ENCODE data around the gene ALMS1. TPM values are rescaled to one million over a fixed set of nuclear protein-coding genes. Genes with fewer than 3 reads are reported as not detected.
"Not testable (repeated sequence)": the region's sequence is repeated elsewhere in the genome, so short reads cannot be mapped to it uniquely, and the experiment has no call there.

ALMS1 gene
- total RNA-seq, 4 donors from 2014 or later, result 26.4 to 54.3 (median 36.5) TPM

GRCh38 chr2:73641767-73642062 is 256.1 kb downstream of the ALMS1 start:
- H3K4me3 ChIP-seq, result no peak overlapping the region
- no peaks in the 10 kb centered on the region for H3K36me3 ChIP-seq
- ATAC-seq, result no peak
- no peaks in the 10 kb centered on the region for H3K9me3 ChIP-seq
- no peaks in the 10 kb centered on the region for H3K4me1 ChIP-seq
- WGBS, 2 donors (ENCODE audit: low coverage in 1 of 2), result 100% methylated on average over 2 of the region's 3 CpGs; no CpG with 5 or more reads in 1 of the 2 donors
- TF ChIP-seq POLR2AphosphoS5 (IDR thresholded peaks at IDR 0.05) (no peak), POLR2A (IDR thresholded peaks at IDR 0.05) (no peak), EP300 (IDR thresholded peaks at IDR 0.05) (no peak)
- TF ChIP-seq, protein P1, sequence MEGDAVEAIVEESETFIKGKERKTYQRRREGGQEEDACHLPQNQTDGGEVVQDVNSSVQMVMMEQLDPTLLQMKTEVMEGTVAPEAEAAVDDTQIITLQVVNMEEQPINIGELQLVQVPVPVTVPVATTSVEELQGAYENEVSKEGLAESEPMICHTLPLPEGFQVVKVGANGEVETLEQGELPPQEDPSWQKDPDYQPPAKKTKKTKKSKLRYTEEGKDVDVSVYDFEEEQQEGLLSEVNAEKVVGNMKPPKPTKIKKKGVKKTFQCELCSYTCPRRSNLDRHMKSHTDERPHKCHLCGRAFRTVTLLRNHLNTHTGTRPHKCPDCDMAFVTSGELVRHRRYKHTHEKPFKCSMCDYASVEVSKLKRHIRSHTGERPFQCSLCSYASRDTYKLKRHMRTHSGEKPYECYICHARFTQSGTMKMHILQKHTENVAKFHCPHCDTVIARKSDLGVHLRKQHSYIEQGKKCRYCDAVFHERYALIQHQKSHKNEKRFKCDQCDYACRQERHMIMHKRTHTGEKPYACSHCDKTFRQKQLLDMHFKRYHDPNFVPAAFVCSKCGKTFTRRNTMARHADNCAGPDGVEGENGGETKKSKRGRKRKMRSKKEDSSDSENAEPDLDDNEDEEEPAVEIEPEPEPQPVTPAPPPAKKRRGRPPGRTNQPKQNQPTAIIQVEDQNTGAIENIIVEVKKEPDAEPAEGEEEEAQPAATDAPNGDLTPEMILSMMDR (IDR thresholded peaks at IDR 0.05), result no peak
- no peaks in the 10 kb centered on the region for H3K27me3 ChIP-seq
- H3K27ac ChIP-seq, result no peak overlapping the region

- H3K9me3 ChIP-seq, result no peaks in the 10 kb centered on the region
- 54% methylated on average over 6 of the region's 13 CpGs; no CpG with 5 or more reads in 1 of the 2 donors for WGBS, 2 donors (ENCODE audit: low coverage in 1 of 2)
- no peak for ATAC-seq
- no peaks in the 10 kb centered on the region for H3K4me1 ChIP-seq
- H3K27me3 ChIP-seq, result no peaks in the 10 kb centered on the region
- no peaks in the 10 kb centered on the region for H3K36me3 ChIP-seq
- no peak for TF ChIP-seq POLR2A (IDR thresholded peaks at IDR 0.05)
- TF ChIP-seq, protein P1 (IDR thresholded peaks at IDR 0.05), result no peak
- TF ChIP-seq EP300 (IDR thresholded peaks at IDR 0.05), result no peak
- no peak for TF ChIP-seq POLR2AphosphoS5 (IDR thresholded peaks at IDR 0.05)
- no peak within 1 kb of the TSS for H3K4me3 ChIP-seq
- H3K27ac ChIP-seq, result no peak within 1 kb of the TSS
These were observed 256.8 kb downstream of the ALMS1 start, which contains the start of gene NAT8 for GRCh38 chr2:73642338-73643018. Gene NAT8 (minus strand): TSS chr2:73642422. CDS start chr2:73641628, 794 bp downstream.

DNA sequence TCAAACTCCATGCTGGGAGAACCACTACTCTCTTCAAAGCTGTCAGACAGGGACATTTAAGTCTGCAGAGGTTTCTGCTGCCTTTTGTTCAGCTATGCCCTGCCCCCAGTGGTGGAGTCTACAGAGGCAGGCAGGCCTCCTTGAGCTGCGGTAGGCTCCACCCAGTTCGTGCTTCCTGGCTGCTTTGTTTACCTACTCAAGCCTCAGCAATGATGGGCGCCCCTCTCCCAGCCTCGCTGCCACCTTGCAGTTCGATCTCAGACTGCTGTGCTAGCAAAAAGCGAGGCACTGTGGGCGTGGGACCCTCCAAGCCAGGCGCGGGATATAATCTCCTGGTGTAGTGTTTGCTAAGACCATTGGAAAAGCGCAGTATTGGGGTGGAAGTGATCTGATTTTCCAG is 262.1 kb downstream of the ALMS1 start:
- not testable (repeated sequence) for H3K4me1 ChIP-seq, ATAC-seq, H3K27me3 ChIP-seq, H3K36me3 ChIP-seq, H3K9me3 ChIP-seq, H3K4me3 ChIP-seq, H3K27ac ChIP-seq
- WGBS, 2 donors (ENCODE audit: low coverage in 1 of 2), result 87% methylated on average over 10 of the region's 10 CpGs; no CpG with 5 or more reads in 1 of the 2 donors

DNA sequence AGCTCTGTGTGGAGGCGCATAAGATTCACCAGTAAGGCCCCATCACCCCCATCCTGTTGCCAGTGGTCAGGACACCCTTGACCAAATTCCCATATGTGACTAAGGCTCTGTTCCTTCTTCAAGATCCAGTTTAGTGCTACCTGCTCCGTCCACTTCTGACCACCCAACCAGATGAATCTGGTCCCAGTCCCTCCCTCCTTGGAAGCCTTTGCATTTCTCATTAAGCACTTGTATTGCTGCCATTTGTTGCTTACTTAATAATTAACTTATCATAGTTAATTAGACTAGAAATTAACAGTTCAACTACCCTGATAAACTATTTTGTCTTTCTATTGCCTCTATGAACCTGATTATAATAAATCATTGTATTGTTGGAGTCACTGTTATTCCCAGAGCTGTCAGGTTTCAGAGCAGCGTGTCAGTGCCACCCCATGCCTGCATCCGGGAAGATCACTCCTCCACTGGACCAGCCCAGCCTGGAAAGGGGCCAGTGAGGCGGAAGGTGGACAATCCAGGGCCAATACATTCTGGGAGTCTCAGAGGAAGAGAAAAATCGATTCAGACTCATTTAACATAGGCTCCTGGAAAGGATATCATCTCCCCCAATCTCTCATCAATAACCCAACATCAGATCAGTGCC is 266.1 kb downstream of the ALMS1 start:
- ATAC-seq, result no peak
- Histone ChIP-seq H3K36me3 (no peaks in the 10 kb centered on the region), H3K27me3 (no peaks in the 10 kb centered on the region), H3K27ac (no peak overlapping the region), H3K4me3 (no peak overlapping the region), H3K4me1 (no peaks in the 10 kb centered on the region), H3K9me3 (peaks cover 0 to 7% (median 0%) of the 10 kb centered on the region in 3 donors)
- no peak for TF ChIP-seq POLR2A (IDR thresholded peaks at IDR 0.05)
- TF ChIP-seq, protein P1 (IDR thresholded peaks at IDR 0.05), result no peak
- WGBS, 2 donors (ENCODE audit: low coverage in 1 of 2), result 82 to 100% methylated on average over 2 to 3 of the region's 6 CpGs

DNA sequence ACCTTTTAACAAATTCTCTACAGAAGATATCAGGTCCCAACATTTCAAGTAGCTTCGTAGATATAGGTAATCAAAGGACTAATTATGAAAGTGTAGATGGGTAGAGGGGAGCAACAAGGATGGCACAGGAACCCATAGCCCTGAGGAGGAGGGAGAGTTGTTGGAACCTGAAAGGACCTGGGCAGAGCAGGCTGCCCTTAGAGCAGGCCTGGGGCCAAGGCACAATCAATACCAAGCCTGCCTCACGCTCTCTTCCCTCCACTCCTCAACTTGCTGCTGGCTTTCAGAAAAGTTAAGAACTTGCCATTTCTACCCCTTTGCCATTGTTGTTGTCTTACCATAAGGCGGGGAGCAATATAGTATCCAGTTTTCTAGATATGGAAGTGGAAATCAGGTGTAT is 266.7 kb downstream of the ALMS1 start:
- 88 to 90% methylated on average over 3 of the region's 3 CpGs for WGBS, 2 donors (ENCODE audit: low coverage in 1 of 2)
- peaks cover 0 to 7% (median 0%) of the 10 kb centered on the region in 3 donors for H3K9me3 ChIP-seq
- no peak for TF ChIP-seq POLR2AphosphoS5 (IDR thresholded peaks at IDR 0.05)
- TF ChIP-seq, protein P1 (IDR thresholded peaks at IDR 0.05), result no peak
- no peak for TF ChIP-seq POLR2A (IDR thresholded peaks at IDR 0.05)
- no peak for TF ChIP-seq EP300 (IDR thresholded peaks at IDR 0.05)

More for the DNA sequence above, 266.7 kb downstream of the ALMS1 start:
- Histone ChIP-seq H3K36me3 (no peaks in the 10 kb centered on the region), H3K27ac (no peak overlapping the region), H3K27me3 (no peaks in the 10 kb centered on the region), H3K4me1 (no peaks in the 10 kb centered on the region), H3K4me3 (no peak overlapping the region)
- ATAC-seq, result no peak
